ENCODE measurements around the gene PTH1R. TPM values are rescaled to one million over a fixed set of nuclear protein-coding genes. Genes with fewer than 3 reads are reported as not detected.
"Not testable (repeated sequence)": the region's sequence is repeated elsewhere in the genome, so short reads cannot be mapped to it uniquely, and the experiment has no call there.

Gene PTH1R
- total and polyA plus RNA-seq, 4 donors = 11.2 to 29.7 (median 19.9) TPM

- Histone ChIP-seq H3K36me3 (ENCODE audit: control insufficient read depth in 4 of 4, insufficient read depth in 4 of 4, low read length in 4 of 4) (no peaks in the 10 kb centered on the region), H3K4me3 (no peak overlapping the region), H3K9me3 (ENCODE audit: control insufficient read depth in 4 of 4, insufficient read depth in 3 of 4, low read length in 3 of 4) (no peaks in the 10 kb centered on the region), H3K4me1 (ENCODE audit: control insufficient read depth in 5 of 5, insufficient read depth in 5 of 5, low read length in 5 of 5) (peaks cover 0 to 24% (median 9%) of the 10 kb centered on the region in 5 donors), H3K27ac (ENCODE audit: low read depth in 1 of 2, low read length in 1 of 2) (no peak overlapping the region), H3K27me3 (ENCODE audit: control insufficient read depth in 3 of 3, insufficient read depth in 3 of 3, low read length in 2 of 3) (peaks cover 0 to 2% (median 0%) of the 10 kb centered on the region in 3 donors), H3K9ac (ENCODE audit: insufficient read depth in 1 of 2, low read length in 2 of 2) (no peak overlapping the region)
- 48 to 69% methylated on average over 8 of the region's 8 CpGs for WGBS, 2 donors
- no peak for TF ChIP-seq CTCF (IDR thresholded peaks at IDR 0.05; ENCODE audit: control extremely low read depth, extremely low read depth)
- ATAC-seq (ENCODE audit: insufficient read depth, low FRiP score) (no peak), DNase-seq (peak in 1 of 3 donors; percentile 32)
Observed at GRCh38 chr3:46908986-46909534, 31.5 kb downstream of the PTH1R start.

- Histone ChIP-seq H3K4me3 (no peak overlapping the region), H3K27ac (ENCODE audit: low read depth in 1 of 2, low read length in 1 of 2) (no peak overlapping the region), H3K9me3 (ENCODE audit: control insufficient read depth in 4 of 4, insufficient read depth in 3 of 4, low read length in 3 of 4) (no peaks in the 10 kb centered on the region), H3K9ac (ENCODE audit: insufficient read depth in 1 of 2, low read length in 2 of 2) (no peak overlapping the region), H3K36me3 (ENCODE audit: control insufficient read depth in 4 of 4, insufficient read depth in 4 of 4, low read length in 4 of 4) (no peaks in the 10 kb centered on the region), H3K4me1 (ENCODE audit: control insufficient read depth in 5 of 5, insufficient read depth in 5 of 5, low read length in 5 of 5) (peaks cover 0 to 24% (median 9%) of the 10 kb centered on the region in 5 donors), H3K27me3 (ENCODE audit: control insufficient read depth in 3 of 3, insufficient read depth in 3 of 3, low read length in 2 of 3) (peaks cover 0 to 2% (median 0%) of the 10 kb centered on the region in 3 donors)
- DNase-seq = peak; percentile 90 to 93 (median 92)
- TF ChIP-seq CTCF (IDR thresholded peaks at IDR 0.05; ENCODE audit: control extremely low read depth, extremely low read depth) = peak; percentile 85
- ATAC-seq (ENCODE audit: insufficient read depth, low FRiP score) = peak; percentile 78
- 19 to 23% methylated on average over 18 of the region's 18 CpGs for WGBS, 2 donors
Observed at GRCh38 chr3:46909535-46910161, 32.1 kb downstream of the PTH1R start.

GRCh38 chr3:46910166-46910760, 32.7 kb downstream of the PTH1R start:
- Histone ChIP-seq H3K4me3 (no peak overlapping the region), H3K27ac (ENCODE audit: low read depth in 1 of 2, low read length in 1 of 2) (no peak overlapping the region), H3K9me3 (ENCODE audit: control insufficient read depth in 4 of 4, insufficient read depth in 3 of 4, low read length in 3 of 4) (no peaks in the 10 kb centered on the region)

GRCh38 chr3:46910914-46911313, 33.4 kb downstream of the PTH1R start:
- H3K36me3 ChIP-seq (ENCODE audit: control insufficient read depth in 4 of 4, insufficient read depth in 4 of 4, low read length in 4 of 4); DNase-seq; H3K4me3 ChIP-seq; H3K9ac ChIP-seq (ENCODE audit: insufficient read depth in 1 of 2, low read length in 2 of 2); ATAC-seq (ENCODE audit: insufficient read depth, low FRiP score); H3K9me3 ChIP-seq (ENCODE audit: control insufficient read depth in 4 of 4, insufficient read depth in 3 of 4, low read length in 3 of 4); H3K27ac ChIP-seq (ENCODE audit: low read depth in 1 of 2, low read length in 1 of 2); H3K27me3 ChIP-seq (ENCODE audit: control insufficient read depth in 3 of 3, insufficient read depth in 3 of 3, low read length in 2 of 3): not testable (repeated sequence)
- WGBS, 2 donors = 93 to 95% methylated on average over 10 of the region's 10 CpGs
- H3K4me1 ChIP-seq (ENCODE audit: control insufficient read depth in 5 of 5, insufficient read depth in 5 of 5, low read length in 5 of 5) = peaks cover 0 to 24% (median 9%) of the 10 kb centered on the region in 5 donors

More at GRCh38 chr3:46910166-46910760, 32.7 kb downstream of the PTH1R start:
- H3K36me3 ChIP-seq (ENCODE audit: control insufficient read depth in 4 of 4, insufficient read depth in 4 of 4, low read length in 4 of 4) = no peaks in the 10 kb centered on the region
- peaks cover 0 to 2% (median 0%) of the 10 kb centered on the region in 3 donors for H3K27me3 ChIP-seq (ENCODE audit: control insufficient read depth in 3 of 3, insufficient read depth in 3 of 3, low read length in 2 of 3)
- H3K4me1 ChIP-seq (ENCODE audit: control insufficient read depth in 5 of 5, insufficient read depth in 5 of 5, low read length in 5 of 5) = peaks cover 0 to 24% (median 9%) of the 10 kb centered on the region in 5 donors
- no peak for TF ChIP-seq CTCF (IDR thresholded peaks at IDR 0.05; ENCODE audit: control extremely low read depth, extremely low read depth)
- ATAC-seq (ENCODE audit: insufficient read depth, low FRiP score) = no peak
- DNase-seq = no peak
- H3K9ac ChIP-seq (ENCODE audit: insufficient read depth in 1 of 2, low read length in 2 of 2) = no peak overlapping the region
- WGBS, 2 donors = 78 to 79% methylated on average over 6 of the region's 6 CpGs
